NOMO-1 treated with dmso at 0.1 percent for 144 hours (cell line): ENCODE measurements around the gene GAGE12D.
"Not testable (repeated sequence)": the region's sequence is repeated elsewhere in the genome, so short reads cannot be mapped to it uniquely, and the experiment has no call there.

Source experiments
- DNase-seq: peaks from one replicate; lab custom pipeline; 2025; ENCODE audit not compliant: unreplicated experiment; lab: John Stamatoyannopoulos, UW

Gene GAGE12D

DNA sequence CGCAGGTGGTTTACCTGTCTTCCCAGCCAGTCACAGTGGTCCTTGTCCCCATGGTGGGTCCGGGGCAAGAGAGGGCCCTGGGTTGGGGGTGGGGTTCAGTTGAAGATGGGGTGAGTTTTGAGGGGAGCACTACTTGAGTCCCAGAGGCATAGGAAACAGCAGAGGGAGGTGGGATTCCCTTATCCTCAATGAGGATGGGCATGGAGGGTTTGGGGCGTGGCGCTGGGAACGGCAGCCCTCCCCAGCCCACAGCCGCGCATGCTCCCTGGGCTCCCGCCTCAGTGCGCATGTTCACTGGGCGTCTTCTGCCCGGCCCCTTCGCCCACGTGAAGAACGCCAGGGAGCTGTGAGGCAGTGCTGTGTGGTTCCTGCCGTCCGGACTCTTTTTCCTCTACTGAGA lies at the start of gene GAGE12D:
Gene GAGE12D (plus strand): TSS at position 301 of the 400 bp plus-strand sequence. CDS start 1,155 bp downstream, outside the sequence.
- DNase-seq: not testable (repeated sequence)

DNA sequence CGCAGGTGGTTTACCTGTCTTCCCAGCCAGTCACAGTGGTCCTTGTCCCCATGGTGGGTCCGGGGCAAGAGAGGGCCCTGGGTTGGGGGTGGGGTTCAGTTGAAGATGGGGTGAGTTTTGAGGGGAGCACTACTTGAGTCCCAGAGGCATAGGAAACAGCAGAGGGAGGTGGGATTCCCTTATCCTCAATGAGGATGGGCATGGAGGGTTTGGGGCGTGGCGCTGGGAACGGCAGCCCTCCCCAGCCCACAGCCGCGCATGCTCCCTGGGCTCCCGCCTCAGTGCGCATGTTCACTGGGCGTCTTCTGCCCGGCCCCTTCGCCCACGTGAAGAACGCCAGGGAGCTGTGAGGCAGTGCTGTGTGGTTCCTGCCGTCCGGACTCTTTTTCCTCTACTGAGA lies 9.7 kb upstream of the GAGE12D start, which contains the start of gene GAGE12C:
Gene GAGE12C (plus strand): TSS at position 301 of the 400 bp plus-strand sequence. CDS start 1,155 bp downstream, outside the sequence.
- DNase-seq: not testable (repeated sequence)

GRCh38 chrX:49550989-49551388 lies 9.5 kb downstream of the GAGE12D start, which contains the start of gene GAGE12E:
Gene GAGE12E, plus strand, starts transcription at chrX:49551289. Its CDS starts 1,155 bp downstream, at chrX:49552444.
- not testable (repeated sequence) for DNase-seq

DNA sequence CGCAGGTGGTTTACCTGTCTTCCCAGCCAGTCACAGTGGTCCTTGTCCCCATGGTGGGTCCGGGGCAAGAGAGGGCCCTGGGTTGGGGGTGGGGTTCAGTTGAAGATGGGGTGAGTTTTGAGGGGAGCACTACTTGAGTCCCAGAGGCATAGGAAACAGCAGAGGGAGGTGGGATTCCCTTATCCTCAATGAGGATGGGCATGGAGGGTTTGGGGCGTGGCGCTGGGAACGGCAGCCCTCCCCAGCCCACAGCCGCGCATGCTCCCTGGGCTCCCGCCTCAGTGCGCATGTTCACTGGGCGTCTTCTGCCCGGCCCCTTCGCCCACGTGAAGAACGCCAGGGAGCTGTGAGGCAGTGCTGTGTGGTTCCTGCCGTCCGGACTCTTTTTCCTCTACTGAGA lies 19.0 kb downstream of the GAGE12D start, which contains the start of gene GAGE12F:
Gene GAGE12F (plus strand): TSS at position 301 of the 400 bp plus-strand sequence. CDS start 1,155 bp downstream, outside the sequence.
- not testable (repeated sequence) for DNase-seq

DNA sequence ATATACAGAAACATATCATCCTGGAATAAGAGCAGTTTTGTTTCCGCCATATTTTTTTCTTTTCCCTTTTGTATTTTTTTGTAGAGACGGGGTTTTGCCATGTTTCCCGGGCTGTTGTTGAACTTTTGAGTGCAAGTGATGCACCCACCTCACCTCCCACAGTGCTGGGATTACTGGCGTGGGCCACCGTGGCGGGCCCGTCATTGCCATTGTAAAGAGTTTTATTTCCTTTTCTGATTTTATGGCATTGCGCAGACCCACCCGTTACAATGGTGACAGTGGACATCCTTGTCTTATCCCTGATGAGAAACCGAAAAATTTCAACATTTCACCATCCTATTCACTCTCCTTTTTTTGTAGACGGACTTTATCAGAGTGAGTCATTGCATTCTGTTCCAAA lies 27.2 kb downstream of the GAGE12D start:
- DNase-seq: not testable (repeated sequence)

- DNase-seq: not testable (repeated sequence)
These were observed 27.6 kb downstream of the GAGE12D start for GRCh38 chrX:49569152-49569551.

DNA sequence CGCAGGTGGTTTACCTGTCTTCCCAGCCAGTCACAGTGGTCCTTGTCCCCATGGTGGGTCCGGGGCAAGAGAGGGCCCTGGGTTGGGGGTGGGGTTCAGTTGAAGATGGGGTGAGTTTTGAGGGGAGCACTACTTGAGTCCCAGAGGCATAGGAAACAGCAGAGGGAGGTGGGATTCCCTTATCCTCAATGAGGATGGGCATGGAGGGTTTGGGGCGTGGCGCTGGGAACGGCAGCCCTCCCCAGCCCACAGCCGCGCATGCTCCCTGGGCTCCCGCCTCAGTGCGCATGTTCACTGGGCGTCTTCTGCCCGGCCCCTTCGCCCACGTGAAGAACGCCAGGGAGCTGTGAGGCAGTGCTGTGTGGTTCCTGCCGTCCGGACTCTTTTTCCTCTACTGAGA lies 28.6 kb downstream of the GAGE12D start, which contains the start of gene GAGE12G:
Gene GAGE12G (plus strand): TSS at position 301 of the 400 bp plus-strand sequence. CDS start 1,155 bp downstream, outside the sequence.
- not testable (repeated sequence) for DNase-seq

GRCh38 chrX:49579649-49580048 lies 38.1 kb downstream of the GAGE12D start, which contains the start of gene GAGE12H:
Gene GAGE12H, plus strand, starts transcription at chrX:49579949. Its CDS starts 1,155 bp downstream, at chrX:49581104.
- DNase-seq: not testable (repeated sequence)

GRCh38 chrX:49589196-49589595 lies 47.7 kb downstream of the GAGE12D start, which contains the start of gene GAGE2A:
Gene GAGE2A, plus strand, starts transcription at chrX:49589496. Its CDS starts 1,155 bp downstream, at chrX:49590651.
- DNase-seq: not testable (repeated sequence)

GRCh38 chrX:49589769-49590478 lies 48.4 kb downstream of the GAGE12D start:
- not testable (repeated sequence) for DNase-seq

DNA sequence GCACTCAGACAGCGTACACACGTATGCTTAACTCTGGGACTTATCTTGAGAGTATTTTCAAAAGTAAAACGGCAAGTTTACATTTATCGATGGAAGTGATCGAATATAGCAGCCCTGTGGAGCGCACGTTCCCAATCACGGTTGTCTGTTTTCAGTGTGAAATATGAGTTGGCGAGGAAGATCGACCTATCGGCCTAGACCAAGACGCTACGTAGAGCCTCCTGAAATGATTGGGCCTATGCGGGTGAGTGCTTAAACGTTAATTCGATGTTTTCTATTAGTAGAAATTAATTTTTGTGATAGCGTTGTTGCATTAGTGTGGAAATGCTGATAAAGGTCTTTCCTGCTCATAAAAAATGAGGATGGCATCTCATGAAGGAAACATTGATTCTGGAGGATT lies 49.0 kb downstream of the GAGE12D start:
- DNase-seq: not testable (repeated sequence)
